Skin of body (tissue), 2 donors: ENCODE data around the gene UBAP2. TPM values are rescaled to one million over a fixed set of nuclear protein-coding genes. Genes with fewer than 3 reads are reported as not detected.
A peak's percentile ranks its signal among the peaks of the same experiment; 100 is the strongest.

Experiments
- DNase-seq: peaks from one replicate; lab custom pipeline; 2025; lab: John Stamatoyannopoulos, UW
- total RNA-seq: library from RNA; depleted of rRNA; stranded (reverse); fragments of >200 nt; gene quantifications from one replicate; pipeline ENCODE4 v1.2.3, GENCODE V29; 2014

UBAP2 gene, protein sequence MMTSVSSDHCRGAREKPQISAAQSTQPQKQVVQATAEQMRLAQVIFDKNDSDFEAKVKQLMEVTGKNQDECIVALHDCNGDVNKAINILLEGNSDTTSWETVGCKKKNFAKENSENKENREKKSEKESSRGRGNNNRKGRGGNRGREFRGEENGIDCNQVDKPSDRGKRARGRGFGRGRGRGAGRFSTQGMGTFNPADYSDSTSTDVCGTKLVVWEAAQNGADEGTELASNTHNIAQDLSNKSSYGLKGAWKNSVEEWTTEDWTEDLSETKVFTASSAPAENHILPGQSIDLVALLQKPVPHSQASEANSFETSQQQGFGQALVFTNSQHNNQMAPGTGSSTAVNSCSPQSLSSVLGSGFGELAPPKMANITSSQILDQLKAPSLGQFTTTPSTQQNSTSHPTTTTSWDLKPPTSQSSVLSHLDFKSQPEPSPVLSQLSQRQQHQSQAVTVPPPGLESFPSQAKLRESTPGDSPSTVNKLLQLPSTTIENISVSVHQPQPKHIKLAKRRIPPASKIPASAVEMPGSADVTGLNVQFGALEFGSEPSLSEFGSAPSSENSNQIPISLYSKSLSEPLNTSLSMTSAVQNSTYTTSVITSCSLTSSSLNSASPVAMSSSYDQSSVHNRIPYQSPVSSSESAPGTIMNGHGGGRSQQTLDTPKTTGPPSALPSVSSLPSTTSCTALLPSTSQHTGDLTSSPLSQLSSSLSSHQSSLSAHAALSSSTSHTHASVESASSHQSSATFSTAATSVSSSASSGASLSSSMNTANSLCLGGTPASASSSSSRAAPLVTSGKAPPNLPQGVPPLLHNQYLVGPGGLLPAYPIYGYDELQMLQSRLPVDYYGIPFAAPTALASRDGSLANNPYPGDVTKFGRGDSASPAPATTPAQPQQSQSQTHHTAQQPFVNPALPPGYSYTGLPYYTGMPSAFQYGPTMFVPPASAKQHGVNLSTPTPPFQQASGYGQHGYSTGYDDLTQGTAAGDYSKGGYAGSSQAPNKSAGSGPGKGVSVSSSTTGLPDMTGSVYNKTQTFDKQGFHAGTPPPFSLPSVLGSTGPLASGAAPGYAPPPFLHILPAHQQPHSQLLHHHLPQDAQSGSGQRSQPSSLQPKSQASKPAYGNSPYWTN
- 31.5 TPM for total RNA-seq

DNA sequence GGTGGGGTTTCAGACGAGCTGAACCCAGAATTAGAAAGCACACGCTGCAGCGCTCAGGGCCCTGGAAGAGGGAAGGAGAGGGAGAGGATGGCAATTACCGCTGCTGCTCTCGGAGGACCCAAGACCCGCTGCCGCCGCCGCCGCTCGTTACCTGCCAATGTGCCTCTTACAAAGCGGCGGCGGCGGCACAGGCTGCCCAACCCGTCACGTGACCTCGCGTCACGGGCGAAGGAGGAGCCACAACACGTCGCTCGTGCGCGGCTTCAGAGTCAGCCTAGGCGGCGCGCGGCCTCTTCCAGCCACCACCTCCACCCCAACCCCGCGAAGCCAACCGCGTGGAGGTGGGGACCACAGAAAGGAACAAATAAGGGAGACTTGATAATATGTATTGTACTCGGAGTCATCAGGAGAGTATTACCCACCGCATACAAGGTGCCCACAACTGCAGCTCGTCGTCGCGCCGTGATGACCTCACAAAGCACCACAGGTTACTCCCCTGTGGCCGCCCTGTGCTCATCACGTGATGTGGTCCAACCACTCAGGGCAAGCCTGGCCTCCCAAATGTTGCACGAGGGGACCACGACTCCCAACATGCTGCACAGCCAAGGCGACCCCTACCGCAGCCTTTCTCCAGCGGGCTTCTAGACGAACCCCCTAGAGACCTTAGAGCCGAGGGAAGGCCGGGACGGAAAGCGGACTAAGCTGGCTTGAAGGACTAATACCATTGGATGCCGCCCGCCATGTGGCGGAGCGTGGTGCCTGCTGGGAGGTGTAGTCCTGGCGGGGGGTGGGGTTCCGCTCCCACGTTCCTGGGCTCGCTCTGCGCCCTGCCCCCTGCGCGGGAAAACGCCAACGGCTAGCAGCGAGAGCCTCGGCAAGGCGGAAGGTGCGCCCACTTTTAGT lies at the start of gene UBAP2:
TSS of gene UBAP2 (minus strand) at position 161 of the 903 bp plus-strand sequence. CDS start 31,739 bp downstream, outside the sequence.
- peak; percentile 98 for DNase-seq

DNA sequence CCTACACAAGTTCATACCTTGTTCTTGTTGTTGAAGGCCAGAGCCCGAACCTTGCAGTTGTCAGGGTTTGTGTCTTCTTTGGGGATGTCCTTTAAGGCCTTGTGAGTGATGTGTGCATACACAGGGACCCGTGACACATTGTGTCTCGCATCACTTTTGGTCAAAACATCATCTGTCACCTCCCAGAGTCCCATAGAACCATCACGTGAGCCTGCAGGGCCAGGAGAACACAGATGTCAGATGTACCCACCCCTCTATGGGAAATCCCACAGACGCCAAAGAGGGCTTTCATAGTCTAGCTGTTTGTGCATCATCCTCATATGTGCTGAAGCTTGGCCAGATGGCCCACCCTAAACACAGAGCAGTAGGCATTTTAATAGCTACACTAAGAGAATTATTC lies 49.6 kb upstream of the UBAP2 start:
- no peak for DNase-seq

DNA sequence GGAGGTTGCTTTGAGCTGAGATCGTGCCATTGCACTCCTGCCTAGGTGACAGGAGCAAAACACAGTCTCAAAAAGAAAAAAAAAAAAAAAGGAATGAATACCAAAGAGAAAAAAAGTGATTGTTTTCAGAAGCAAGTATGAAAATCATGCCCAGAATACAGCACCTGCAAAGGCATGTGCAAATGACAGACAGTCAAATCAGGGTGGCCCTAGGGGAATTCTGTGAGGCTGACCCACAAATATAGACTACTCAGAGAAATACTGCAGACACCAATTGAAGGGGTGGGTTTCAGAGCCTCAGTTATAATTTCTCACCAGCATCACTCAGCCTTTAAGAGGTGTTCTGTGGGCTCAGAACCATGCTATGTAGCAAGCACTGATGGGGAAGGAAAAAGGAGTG lies 49.2 kb upstream of the UBAP2 start:
- DNase-seq = no peak

DNA sequence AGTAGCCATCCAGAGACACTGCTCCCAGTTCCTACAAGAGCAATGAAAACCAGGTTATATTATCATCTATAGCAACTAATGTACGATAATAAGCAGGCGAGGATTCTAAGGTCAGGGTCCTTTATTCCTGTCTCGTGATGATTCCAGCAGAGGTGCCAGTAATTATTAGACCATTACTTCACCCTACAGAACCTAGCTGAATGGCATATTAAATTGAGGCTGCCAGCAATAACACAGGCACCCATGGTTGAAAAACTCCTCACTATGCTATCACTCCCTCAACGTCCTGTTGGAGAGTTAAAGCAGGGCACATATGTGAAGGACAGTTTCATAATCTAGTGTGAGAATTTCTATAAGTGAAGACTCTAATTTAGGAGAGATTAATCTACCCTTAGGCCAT lies 48.1 kb upstream of the UBAP2 start:
- DNase-seq = no peak

DNA sequence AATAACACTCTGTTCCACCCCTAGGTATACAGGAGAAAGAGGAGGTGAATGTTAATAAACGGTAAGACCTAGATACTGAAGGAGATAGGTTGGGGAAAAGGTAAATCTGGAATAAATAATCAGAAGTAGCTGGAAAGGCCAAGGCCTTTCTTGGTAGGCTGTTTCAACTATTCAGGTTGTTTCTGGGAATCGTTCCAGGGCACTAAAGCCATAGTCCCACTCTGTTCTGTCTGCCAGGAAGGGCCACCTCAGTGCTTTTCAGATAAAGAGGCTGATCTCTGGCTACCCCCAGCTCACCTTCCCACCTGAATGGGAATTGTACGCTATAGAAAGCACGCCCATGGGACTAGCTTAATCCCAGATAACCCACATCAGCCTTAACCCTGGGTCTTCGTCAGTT lies 44.9 kb upstream of the UBAP2 start:
- DNase-seq = no peak

DNA sequence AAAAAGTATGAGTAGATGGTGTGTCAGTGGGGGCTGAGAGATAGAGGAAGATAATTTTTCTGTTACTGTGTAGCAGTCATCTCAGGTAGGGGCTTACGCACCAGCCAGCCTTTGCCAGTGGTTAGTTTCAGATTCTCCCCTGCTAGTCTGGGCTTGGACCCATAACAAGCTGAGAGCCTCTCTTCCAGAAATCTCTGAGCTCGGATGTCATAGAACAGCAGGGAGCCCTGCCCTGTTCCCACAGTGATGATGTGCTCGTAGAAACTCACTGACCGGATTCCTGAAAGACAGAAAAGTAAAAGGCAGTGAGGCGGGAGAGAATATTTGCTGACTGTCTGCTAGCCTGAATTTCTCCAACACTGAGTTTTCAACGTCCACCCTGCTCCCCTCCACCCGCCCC lies 40.6 kb upstream of the UBAP2 start:
- DNase-seq = no peak

DNA sequence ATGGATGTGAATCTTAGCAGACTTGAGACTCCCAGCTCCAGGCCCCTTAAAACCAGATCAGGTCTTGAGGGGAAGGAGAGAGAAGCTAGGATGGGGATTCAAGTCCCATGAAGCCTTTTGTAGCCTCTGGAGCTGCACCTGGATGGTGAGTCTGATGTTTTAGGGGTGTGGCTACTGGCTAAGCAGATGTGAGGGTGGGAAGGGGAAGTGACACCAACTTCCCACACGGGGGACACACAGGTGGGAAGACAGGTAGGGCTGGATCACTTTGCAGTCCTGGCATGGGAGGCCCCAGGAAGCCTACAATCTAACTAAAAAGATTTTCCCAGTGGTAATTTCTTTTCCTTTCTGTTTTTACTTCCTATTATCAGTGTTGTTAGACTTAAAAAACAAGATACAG lies 38.7 kb upstream of the UBAP2 start:
- no peak for DNase-seq

DNA sequence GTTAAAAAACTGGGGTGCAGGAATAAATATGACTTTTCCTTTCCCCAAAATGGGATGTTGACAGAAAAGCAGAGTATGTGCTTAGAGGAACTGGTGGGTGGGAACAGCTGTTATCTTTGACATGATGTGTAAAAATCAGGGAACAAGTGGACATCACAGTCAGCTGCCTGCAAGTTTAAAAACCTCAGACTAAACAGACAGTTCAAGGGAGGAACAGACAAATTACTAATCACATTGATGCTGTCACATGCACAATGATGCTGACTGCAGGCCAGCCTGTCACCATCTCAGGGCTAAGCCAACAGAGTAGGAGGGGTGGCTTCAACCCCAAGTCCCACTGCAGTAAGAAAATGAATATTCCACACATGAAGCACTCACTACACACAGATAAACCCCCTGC lies 38.2 kb upstream of the UBAP2 start:
- no peak for DNase-seq

DNA sequence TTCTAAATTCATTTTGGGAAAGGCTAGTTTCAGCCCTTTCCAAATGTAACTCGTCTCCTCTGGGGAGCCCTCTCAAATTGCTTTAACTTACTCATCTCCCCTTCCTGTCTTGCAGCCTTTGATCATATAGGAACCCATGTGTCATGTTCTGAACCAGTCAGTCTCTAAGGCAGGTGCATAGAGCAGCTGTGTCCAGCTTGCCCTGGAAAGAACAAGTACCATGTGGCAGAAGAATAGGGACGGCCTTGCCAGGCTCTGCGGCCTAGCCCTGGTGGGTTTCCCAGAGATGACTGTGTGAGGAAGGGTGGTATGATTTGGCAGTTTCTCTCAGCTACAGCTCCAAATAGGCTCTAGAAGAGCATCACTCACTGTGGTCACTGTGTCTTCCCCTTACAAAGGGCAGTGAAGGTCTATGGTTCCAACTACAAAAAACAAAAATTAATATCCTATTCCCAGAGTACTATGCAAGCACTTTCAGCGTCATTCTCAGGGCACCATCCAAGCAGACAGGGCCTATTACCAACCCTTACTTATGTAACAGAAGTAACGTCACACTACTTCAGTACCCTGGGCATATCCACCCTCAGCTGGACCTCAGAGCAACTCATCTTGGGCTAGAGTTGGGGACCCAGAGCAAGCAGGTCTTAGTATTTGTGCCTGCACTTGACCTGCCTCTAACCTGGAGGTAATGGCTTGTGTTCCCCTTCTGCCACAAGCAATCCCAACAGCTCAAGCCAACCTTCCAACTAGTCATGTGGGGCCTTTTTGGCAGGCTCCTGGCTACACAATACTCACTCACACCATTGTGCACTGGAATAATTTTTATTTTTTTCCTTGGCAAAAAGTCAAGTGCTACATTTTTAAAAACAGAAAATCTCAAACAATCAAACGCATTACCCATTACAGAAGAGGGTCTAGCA lies 37.2 kb upstream of the UBAP2 start:
- no peak for DNase-seq

DNA sequence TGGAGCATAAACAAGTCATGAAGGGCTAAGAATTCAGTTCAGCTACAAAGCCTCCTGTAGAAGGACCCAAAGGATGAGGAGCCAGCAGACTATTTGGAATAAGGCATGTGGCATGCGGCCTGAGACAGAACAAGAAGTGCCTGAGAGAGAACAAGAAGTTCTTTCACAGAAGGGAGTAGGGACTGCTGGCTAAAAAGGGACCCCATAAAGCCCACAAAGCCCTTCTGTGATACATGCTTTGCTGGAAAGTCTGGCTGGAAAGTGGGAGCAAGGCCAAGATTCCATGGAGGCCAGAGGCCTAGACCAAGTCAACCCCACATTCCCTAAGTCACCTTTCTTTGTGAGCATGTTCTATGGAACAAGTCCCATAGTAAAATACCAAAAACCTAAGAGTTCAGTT lies 35.9 kb upstream of the UBAP2 start:
- peak; percentile 11 for DNase-seq

DNA sequence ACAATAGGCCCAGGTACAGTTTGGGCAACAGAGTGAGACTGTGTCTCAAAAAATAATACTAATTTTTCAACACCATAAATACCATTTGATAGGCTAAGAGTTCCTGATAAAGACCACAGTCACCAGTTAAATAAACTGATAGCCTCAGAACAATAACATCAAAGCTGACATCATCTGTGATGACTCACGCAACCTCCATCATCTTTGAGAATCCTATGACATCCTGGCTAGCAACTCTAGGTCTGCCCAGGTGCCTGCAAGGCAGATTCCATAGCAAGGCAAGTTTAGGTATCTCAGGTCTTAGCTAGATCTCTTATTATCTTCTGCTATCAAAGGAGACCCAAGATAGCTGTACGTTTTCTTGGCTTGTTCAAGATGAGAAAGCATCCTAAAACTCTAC lies 30.5 kb upstream of the UBAP2 start:
- no peak for DNase-seq

DNA sequence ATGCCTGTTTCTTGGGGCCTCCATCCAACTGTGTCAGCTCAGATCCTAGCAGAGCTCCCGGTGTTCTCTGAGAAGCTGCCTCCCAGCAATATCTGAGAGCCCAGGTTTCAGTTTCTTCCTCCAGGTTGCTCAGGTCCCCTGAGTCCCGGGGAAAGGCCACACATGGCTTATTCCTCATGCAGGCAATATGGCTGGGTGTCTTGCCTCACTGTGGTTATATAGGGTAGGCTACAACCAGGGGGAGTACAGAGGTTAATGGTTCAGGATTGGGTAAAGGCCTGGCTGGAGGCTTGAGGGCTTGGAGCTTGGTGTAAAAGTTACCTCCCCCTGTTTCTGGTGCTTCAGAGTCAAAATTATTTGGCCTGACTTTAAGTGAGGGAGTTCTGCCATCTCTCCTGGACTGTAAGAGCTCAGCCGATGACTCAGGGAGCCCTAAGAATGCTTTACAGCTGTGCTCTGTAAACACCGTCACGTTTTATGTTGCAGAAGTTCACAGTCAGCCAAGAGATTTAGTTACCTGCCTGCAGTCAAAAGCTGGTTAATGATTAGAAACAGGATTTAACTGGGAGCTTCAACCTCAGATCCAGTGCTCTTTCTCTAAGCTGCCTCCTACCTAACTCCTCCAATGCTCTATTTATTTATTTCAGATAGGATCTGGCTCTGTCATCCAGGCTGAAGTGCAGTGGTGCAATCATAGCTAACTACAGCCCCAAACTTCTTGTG lies 24.3 kb upstream of the UBAP2 start:
- peak; percentile 27 for DNase-seq

DNA sequence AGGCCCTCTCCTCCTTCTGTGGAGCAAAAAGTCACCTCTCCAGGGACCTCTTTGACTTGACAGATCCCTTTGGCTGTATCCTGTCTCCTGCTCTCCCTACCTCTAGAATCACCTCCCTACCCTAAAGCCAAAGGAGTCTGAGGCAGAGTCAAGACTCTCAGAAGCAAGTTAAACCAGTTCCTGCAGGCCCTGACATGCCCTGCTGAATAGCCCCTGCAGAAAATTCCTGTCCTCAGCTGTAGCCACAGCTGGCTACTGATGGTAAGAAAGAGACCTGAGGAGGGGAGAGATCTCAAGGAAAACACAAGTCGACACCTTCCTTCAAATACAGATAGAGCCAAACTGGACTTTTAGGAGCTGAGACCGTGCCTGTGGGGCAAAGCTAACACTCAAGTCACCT lies 23.7 kb upstream of the UBAP2 start:
- peak; percentile 15 for DNase-seq

DNA sequence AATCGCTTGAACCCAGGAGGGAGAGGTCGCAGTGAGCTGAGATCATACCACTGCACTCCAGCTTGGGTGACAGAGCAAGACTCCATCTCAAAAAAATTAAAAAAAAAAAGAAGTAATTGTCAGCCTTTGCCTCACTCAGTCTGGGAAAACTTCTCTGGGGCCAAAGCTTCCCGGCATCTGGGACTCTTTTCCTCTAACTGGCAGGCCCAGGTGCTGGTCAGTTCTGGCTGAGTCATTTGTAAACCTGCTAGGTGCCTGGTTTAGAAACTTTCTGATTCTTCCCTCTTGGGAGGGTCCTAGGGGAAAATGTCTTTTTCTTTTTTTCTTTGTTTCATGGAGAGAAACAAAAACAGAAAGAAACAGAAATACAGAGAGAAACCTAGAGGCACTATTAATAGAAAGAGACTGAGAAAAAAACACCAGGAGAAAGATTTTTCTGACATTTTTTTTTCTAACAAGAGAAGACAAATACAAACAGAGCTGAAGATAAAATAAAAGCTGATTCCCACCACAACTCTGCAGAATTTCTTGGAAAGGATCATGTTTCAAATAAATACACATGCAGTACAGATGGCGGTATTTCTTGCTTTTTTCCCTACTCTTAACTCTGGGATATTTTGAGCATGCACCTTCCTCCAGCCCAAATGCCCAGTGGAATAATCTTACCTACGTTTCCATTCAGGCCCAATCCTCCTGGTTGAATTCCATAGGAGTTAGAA lies 22.1 kb upstream of the UBAP2 start:
- peak; percentile 79 for DNase-seq

DNA sequence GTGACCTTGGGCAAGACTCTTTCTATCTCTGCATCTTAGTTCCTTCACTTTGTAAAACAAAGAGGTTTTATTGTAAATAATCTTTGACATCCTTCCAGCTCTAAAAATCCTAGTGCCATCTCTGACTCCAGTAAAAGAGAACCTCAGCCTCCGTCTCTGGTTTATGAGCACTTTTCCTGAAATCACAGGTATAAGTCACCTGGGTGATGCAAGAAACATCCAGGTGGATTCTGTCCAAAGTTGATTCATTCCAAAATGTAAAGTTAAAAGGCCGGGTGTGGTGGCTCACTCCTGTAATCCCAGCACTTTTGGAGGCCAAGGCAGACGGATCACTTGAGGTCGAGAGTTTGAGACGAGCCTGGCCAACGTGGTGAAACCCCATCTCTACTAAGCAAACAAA lies 21.1 kb upstream of the UBAP2 start:
- no peak for DNase-seq

DNA sequence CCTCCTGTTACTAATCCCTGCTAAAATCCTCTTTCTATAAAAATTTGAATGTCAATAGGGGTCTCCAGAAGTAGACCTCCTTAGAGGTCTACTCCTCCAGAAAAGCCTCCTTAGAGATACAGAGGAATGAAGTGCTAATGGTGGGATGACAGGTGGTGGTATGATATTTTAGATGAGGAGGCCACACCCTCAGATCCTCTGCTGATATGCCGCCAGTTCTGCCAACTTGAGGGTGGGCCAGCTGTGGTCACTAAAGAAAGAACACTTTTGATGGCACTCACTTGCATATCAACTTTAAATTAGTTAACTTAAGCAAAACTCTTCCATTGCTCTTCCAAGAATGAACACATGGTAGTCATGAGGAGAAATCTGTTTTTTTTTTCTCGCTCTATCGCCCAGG lies 16.9 kb upstream of the UBAP2 start:
- DNase-seq = no peak

DNA sequence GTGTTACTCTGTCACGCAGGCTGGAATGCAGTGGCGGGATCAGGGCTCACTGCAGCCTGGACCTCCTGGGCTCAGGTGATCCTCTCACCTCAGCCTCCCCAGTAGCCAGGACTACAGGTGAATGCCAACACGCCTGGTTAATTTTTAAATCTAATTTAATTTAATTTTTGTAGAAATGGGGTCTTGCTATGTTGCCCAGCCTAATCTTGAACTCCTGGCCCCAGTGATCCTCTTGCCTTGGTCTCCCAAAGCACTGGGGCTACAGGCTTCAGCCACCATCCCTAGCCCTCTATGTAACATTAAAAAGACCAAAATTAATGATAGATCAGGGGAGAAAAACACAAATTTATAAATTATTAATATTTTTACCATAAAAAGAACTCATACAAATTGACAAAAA lies 11.3 kb upstream of the UBAP2 start:
- DNase-seq = no peak

DNA sequence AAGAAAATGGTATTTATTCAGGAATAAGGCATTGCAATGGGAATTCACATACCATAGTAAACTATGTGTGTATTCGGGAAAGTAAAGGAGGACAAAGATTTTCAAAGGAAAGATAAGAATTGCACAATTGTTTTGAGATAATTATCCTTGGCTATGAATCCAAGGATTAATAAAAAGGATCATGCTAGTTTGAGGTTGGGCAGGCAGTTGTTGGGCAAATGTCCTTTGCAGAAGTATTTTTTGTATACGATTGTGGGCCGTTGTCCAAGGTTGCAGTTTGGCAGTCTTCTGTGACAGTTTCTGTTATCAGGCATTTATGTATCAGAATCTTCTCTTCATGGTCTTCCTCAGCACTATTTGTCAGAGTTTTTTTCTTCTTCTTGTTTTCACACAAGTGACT lies 10.6 kb upstream of the UBAP2 start:
- no peak for DNase-seq
